CD4-positive, alpha-beta T cell treated with Interleukin-1 beta for 1 hour (primary cell): ENCODE results near the gene GRIK5.
"Not testable (repeated sequence)": the region's sequence is repeated elsewhere in the genome, so short reads cannot be mapped to it uniquely, and the experiment has no call there.

Source experiments
- DNase-seq, 2 donors: peaks; one replicate each; pipeline ENCODE4 v3.0.0-alpha.2; 2020 to 2022

The GRIK5 gene

DNA sequence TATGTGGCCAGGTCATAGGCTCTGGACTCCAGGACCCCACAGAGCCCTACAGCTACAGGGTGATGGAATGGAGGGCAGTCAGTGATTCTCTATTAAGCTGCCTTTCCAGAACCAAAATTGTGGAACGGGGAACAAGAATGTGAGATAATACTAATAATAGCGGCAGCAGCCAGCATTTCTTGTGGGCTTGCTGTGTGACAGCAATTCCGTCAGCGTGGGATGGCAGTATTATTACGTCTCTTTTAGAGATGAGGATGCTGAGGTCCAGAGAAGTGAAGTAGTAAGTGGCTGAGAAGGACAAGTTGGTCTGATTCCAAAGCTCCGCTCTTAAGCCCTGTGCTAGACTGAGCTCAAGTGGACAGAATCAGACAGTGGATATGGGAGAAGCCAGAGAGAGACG, 24.4 kb downstream of the GRIK5 start:
- no peak for DNase-seq

DNA sequence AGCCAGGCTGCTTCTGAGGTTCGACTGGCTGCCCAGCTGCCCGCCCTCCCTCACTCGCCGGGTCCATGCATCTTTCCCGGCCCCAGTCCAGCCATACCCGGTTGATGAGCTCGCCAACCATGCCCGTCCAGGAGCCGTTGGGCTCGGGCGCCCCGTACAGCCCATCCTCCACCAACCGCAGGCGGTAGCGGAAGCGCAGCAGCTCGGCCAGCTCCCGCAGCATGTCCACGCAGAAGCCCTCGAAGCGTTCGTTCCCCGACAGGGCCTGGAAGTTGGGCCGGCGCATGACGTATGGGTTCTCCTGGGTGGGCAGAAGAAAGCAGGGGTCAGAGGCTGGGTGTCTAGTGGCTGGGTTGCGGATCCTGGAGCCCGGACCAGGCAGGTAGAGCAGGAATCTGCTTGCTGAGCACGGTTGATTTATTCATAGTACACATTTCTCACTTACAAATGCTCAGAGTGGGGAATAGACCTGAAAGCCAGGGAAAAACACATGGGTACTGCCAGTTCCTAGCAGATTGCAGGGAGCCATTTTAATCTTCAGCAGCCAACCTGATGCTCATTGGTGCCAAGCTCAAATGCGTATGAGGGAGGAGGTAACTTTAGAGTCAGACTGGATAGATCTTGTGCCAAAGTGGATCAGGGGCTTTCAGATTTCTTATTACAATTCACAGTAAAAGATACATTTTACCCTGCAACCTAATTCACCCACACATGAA, 27.4 kb downstream of the GRIK5 start:
- DNase-seq: no peak

DNA sequence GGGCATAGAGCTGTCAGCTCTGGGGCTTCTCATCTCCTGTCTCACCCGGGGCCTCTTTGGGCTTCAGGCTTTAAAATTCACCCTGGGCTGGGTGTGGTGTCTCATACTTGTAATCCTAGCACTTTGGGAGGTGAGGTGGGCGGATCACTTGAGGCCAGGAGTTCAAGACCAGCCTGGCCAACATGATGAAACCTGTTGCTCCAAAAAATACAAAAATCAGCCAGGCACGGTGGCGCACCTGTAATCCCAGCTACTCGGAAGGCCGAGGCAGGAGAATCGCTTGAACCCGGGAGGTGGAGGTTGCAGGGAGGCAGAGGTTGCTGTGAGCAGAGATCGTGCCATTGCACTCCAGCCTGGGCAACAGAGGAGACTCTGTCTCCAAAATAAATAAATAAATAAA, 29.5 kb downstream of the GRIK5 start:
- DNase-seq: not testable (repeated sequence)

DNA sequence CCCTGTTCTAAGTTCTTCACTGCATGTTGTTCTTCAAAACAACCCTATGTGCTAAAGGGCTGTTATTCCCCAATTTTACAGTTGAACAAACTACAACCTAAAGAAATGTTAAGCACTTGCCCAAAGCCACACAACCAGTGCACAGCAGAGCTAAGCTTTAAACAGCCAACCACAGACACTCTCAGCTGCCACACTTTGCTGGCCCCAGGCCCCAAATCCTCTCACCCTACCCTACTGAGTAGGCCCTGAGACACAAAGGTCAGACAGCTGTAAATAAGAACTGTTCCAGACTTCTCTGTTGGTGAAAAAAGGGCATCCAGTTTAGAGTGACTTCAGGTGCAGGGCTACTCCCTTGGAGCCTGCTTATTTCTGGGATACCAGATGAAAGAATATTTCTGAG, 30.0 kb downstream of the GRIK5 start:
- DNase-seq: no peak

DNA sequence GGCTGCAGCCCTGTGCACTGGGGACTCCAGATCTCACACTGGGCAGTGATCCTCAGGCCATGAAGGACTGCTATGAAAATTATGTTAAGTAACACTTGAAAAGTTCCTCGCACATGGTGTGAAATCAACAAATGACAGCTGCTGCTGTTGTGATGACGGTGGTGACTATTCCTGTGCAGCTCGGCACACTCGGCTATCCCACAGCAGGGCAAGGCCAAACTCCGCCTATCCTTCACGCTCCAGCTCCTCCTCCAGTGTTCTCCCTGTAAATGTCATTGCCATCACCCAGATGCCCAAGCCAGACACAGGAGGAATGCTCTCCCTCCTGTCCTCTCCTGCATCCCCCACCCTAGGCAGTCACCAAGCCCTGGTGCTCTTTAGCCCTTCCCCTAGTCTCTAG, 31.3 kb downstream of the GRIK5 start:
- DNase-seq: no peak

DNA sequence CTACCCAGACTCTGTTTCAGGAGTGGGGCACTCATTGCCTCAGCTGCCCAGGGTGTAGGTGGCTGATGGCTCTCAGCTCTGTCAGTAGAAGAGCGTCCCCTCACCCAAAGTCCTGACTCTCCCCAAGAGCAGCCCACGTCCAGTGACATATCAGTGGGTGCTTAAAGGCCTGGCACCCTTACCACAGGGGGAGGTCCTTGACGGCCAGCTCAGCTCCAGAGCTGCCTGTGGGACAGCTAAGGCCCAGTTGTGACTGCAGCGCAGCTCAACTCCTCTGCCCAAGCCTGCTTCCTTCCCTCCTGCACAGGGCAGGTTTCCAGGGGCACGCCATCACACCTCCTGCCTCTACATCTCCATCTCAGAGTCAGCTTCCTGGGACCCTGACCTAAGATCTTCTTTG, 32.4 kb downstream of the GRIK5 start:
- no peak for DNase-seq

DNA sequence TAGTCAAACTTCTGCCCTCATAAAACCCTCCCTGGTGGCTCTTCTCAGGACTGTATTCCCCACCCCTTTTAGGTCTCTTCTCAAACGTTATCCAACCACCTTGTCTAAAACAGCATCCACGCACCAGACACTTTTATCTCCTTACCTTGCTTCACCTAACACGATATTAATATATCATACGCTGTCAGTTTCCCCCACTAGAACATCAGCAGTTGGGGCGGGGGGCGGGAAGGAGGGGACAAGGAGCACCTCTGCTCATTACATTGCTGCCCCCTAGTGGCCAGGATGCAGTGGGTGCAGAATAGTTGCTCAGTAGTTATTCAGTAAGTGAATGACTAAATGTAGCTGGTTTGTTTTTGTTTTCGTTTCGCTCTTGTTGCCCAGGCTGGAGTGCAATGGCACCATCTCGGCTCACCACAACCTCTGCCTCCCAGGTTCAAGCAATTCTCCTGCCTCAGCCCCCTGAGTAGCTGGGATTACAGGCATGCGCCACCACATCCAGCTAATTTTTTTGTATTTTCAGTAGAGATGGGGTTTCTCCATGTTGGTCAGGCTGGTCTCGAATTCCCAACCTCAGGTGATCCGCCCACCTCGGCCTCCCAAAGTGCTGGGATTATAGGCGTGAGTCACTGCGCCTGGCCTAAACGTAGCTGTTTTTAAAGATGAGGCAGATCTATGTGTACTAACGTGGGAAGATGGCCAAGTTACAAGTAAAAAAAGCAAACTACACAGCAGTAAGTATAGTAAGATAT, 35.2 kb downstream of the GRIK5 start:
- DNase-seq: peak; percentile 58 to 68

DNA sequence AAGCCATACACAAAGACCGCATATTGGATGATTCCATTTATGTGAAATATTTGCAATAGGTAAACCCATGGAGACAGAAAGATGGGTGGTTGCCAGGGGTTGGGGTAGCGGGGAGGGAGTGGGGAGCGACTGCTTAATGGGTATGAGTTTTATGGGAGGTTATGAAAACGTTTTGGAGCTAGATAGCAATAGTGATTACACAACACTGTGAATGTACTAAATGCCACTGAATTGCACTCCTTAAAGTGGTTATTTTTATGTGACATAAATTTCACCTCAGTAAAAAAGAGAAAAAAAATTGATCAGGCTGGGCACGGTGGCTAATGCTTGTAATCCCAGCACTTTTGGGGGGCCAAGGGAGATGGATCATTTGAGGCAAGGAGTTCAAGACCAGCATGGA, 36.6 kb downstream of the GRIK5 start:
- no peak for DNase-seq

DNA sequence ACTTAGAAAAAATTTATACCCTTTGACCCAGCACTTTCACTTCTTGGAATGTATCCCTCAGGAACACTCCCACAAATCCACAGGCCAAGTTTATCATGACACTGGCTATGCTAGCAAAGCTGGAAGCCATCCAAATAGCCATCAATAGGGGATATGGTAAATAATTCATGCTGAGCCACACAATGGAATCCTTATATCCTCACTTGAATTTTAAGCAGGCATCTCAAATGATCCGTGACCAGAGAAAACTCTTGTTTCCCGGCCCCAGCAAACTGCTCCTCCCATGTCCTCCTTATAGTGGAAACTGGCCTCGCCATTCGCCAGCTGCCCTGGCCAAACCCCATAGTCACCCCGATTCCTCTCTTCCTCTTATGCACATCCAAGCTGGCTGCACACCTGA, 37.6 kb downstream of the GRIK5 start:
- no peak for DNase-seq

DNA sequence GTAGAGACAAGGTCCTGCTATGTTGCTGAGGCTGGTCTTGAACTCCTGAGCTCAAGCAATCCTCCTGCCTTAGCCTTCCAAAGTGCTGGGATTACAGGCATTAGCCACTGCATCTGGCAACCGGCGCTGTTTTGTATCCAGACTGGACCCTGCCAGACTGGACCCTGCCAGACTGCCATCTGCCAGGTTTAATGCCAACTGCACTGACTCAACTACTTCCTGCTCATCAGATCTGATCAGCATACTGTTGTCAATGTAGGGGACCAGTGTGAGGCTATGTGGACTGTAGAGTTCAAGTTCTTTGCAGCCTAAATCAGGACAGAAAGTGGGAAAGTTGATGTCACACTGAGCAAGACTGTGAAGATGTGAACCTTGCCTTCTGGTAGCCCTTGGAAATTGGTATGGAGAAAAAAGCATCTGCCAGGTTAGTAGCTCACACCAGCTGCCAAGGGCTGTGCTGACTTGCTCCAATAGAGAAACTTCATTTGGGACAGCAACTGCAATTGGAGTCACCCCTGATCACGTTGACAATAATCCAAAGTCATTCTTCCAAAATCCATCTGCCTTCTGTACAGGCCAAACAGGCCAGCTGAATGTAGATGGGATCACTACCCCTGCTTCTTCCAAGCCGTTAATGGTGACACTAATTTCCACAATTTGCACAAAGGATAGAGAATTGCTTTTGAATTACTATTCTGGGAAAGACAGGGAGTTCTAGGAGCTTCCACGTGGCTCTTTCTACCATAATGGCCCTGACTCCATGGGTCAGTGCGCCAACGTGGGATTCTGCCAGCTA, 39.2 kb downstream of the GRIK5 start:
- DNase-seq: no peak

DNA sequence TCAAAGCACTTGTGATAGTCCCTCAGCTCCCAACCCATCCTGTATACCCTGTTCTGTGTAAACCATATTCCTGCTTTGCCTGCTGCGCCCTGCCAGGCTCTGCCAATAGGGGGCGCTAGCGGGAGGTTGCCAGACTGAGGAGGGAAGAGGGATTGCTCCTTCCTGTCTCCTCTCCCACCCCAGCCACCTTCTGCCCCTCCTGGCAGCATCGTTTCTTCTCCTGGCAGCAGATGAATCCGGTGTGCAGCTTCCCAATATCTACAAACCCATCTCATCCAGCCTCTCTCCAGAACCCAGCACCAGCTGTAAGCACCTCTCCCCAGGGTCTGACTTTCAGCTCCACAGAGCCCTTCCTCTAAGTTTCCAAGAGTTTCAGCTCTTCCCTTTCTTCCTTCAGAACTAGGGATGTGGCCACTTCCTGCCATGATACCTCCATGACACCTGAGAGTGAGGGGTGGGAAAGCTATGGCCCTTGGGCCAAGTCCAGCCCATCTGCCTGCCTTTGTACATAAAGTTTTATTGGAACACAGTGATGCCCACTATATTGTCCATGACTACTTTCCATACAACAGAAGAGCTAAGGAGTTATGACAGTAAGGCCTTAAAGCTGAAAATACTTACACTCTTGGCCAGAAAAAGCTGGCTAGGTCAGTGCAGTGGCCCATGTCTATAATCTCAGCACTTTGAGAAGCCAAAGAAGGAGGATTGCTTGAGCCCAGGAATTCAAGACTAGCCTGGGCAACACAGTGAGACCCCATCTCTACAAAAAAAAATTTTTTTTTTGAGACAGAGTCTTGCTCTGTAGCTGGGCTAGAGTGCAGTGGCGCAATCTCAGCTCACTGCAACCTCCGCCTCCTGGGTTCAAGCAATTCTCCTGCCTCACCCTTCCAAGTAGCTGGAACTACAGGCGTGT, 41.4 kb downstream of the GRIK5 start:
- no peak for DNase-seq

DNA sequence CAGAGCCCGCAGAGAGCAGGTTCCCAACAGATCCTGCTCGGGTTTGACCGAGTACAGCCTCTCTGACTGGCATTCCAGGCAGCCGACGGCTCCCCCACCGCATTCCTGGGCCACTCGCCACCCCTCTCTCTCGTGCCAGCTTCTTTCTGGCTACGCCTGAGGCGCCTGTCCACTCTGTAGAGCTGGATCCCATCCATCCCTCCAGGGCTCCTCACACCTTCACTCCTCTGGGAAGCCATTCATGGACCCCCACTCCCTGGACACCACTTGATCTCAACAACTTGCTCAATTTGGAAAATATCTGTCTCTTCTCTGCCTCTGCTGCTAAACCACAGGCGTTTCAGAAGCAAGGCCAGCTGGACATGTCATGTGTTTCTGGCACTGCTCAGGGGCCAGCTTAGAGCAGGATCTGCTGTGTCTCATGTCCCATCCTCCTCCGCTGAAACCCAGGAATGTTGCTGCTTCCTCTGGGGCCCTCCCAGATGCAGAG, 45.3 kb downstream of the GRIK5 start:
- no peak for DNase-seq

DNA sequence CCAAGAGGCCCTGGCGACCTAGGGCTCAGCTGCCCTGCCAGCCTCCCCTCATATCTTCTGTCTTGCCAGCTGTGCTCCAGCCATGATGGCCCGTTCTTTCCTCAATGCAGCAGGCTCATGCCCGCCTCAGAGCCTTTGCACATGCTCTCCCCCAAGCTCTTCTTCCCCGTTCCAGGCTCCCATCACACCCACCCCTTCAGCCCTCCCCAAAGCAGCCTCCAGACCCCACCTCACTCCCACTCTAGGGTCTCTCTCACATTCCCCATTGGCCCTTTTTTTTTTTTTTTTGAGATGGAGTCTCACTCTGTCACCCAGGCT, 46.1 kb downstream of the GRIK5 start:
- DNase-seq: no peak

DNA sequence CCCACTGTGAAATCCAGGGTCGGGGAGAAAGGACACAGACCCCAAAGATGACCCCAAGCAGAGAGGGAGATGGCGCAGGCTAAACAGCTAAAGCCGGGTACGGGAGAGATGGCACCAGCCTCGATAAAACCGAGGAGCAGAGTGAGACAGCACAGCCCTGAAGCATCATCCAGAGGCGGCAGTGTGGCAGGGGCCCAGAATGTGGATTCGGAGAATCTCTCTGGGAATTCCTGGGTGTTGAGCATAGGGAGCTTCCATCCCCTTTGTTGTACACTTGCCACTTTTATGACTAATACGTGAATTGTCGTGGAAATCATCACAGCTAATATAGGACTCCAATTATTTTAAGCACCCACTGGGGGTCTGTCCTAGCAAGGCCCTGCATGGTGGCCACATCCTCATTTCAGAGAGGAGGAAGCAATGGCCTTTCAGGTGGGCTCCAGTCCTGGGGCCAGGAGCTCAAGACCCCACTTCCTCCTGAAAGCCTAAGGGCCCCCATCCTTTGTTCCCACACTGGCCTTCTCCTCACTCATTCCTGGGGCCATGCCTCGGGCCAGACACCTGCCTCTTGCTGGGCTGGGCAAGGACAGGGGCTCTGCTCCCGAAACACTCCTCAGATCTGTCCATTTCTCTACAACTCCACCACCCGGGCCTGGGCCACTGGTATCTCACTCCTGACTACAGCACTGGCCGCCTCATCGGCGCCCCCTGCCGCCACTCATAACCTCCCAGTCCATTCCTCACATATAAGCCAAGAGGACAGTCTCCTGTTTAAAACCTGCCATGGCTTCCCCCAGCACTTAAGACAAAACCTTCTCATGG, 46.7 kb downstream of the GRIK5 start:
- peak; percentile 2 to 3 for DNase-seq

DNA sequence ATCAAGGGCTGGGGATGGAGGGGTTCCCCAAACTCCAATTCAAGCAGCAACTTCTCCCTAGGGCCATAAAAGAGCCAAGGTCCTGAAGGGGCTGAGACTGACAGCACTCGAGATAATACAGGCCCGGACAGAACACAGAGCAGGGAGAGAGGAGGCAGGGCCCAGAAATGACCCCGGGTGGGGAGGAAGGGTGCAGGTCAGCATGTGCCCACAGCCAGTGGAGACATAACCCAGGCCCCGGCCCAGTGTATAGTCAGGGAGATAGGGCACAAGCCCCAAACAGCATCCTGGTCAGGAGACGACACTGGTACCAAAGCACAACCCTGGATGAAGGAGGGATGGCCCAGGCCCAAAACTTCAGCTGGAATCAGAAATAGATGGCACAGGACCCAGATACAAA, 47.4 kb downstream of the GRIK5 start:
- no peak for DNase-seq

DNA sequence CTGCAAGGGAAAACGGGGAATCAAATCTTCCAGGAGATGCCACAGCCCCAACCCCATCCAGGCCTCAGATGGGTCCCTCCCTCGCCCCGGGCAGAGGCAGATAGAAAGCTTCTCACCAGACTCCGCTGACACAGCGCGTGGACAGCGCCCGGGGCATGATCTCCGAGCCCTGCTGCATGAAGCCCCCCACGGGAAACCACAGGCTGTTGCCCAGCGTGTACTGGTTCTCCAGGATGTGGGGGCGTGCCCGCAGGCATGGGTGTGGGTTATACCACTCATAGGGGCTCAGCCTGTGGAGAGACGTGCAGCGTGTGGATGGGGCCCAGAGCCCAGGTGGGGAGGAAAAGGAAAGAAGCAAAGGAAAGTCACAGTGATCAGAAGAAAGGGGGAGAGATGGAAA, 48.8 kb downstream of the GRIK5 start:
- no peak for DNase-seq

DNA sequence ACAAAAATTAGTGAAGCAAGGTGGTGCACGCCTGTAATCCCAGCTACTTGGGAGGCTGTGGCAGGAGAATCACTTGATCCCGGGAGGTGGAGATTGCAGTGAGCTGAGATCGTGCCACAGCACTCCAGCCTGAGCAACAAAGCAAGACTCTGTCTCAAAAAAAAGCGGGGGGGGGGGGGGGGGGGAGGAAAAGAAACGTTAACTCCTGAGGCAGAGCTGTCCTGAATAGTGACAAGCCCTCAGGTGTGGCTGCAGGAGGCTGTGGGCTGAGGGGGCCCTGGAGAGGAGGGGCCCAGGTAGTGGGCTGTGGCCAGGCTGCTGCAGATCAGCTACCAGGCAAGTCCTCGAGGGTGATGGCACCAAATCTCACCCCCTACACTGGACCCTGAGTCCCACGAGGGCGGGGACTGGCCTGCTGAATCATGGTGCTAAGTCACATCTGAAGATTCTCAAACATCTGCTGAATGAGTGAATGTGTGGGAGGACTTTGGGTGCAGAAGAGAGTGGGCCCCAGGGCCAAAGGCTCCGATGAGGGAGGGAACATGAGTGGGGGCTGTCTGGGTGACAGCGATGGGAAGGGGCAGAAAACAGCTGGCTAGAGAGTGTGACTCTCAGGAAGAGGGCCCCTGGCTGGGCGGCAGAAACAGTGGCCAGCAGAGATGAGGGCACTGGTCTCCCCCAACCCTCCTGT, 51.4 kb downstream of the GRIK5 start:
- no peak for DNase-seq

DNA sequence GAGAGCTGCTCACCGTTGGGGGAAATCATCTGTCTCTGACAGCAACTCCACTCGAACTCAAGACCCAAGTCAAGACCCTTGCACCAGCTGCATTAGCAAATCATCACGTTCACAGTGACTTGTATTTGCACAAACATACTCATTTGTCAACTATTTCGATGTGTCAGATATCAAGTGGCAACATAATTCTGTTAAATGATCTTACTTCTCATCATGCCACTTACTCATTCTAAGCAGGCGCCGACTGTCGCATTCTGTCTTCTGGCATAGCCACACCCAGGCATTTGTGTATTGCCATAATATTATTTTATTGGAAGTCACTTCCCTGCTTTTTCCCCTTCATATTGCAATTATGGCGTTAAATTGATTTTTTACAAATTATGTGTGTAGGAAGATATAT, 53.0 kb downstream of the GRIK5 start:
- DNase-seq: no peak

DNA sequence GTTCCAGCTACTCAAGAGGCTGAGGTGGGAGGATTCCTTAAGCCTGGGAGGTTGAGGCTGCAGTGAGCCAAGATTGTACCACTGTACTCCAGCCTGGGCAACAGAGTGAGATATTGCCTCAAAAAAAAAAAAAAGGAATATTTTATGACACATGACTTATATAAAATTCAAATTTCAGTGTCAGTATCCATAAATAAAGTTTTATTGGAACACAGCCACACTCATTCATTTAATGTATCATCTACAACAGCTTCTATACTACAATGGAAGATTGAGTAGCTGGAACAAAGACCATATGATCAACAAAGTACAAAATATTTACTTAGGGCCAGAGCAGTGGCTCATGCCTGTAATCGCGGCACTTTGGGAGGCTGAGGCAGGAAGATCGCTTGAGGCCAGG, 57.3 kb downstream of the GRIK5 start:
- not testable (repeated sequence) for DNase-seq

DNA sequence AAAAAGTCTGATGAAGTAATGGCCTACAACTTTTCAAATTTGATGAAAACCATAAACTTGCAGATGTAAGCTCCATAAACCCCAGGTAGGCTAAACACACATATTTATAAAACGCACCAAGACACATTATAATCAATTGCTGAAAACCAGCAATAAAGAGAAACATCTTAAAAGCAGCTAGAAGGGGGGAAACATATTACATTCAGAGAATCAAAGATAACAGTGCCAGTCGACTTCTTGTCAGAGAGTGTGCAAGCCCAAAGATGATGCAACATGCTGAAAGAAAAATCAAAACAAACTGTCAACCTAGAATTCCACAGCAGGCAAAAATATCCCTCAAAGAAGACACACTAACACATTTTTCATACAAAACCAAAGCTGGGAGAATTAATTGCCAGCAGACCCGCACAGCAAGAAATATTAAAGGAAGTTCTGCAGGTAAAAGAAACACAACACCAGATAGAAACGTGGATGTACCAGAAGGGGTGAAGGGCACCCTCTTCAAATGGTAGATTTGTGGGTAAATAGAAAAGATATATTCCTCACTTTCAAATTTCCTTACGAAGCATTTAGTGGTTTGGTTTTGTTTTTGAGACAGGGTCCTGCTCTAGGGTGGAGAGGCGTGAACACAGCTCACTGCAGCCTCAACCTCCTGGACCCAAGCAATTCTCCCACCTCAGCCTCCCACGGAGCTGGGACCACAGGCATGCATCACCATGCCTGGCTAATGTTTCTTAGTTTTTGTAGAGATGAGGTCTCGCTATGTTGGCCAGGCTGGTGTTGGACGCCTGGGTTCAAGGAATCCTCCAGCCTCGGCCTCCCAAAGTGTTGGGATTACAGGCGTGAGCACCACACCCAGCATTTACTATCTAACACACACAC, 59.5 kb downstream of the GRIK5 start:
- no peak for DNase-seq
